ENCODE measurements around the gene UST.
"Not testable (repeated sequence)": the region's sequence is repeated elsewhere in the genome, so short reads cannot be mapped to it uniquely, and the experiment has no call there.

UST gene

DNA sequence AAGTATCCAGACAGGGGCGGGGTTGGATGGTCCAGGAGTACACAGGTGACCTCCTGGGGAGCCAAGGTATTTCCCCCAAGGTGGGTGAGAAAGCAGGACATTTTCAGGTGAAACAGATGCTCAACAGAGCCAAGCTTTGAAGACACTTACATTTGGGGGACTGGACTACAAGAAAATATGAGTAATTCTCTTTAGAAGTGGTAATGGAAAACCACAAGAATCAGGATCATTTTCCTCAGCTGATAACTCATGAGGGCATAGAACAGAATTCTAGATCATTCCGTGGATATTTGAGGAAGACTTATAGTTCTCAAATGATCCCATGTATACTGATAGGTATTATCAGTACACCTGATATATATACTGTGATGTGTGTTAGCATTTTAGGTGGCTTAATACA lies 89.9 kb downstream of the UST start:
- no peak for DNase-seq (ENCODE audit: low read depth)

DNA sequence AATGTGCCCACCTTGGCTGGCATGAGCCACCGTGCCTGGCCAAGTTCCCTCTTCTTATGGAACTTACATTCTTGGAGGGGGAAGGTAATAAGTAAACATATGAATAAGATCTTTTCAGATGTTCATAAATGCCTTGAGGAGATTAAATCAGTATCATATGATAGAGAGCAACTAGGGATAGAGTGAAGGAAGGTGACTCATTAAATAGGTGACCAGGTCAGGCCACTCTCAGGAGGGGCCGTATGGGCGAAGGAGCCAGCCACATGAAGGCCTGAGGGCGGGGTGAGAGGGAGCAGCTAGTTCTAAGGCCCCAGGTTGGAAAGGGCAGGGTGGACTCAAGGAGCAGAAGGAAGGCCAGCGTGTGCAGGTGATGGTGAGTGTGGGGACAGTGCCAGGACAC lies 91.1 kb downstream of the UST start:
- no peak for DNase-seq (ENCODE audit: low read depth)

GRCh38 chr6:148839044-148839443 lies 92.2 kb downstream of the UST start:
- no peak for DNase-seq (ENCODE audit: low read depth)

- no peak for DNase-seq (ENCODE audit: low read depth)
Measured at GRCh38 chr6:148840256-148840655, 93.4 kb downstream of the UST start.

DNA sequence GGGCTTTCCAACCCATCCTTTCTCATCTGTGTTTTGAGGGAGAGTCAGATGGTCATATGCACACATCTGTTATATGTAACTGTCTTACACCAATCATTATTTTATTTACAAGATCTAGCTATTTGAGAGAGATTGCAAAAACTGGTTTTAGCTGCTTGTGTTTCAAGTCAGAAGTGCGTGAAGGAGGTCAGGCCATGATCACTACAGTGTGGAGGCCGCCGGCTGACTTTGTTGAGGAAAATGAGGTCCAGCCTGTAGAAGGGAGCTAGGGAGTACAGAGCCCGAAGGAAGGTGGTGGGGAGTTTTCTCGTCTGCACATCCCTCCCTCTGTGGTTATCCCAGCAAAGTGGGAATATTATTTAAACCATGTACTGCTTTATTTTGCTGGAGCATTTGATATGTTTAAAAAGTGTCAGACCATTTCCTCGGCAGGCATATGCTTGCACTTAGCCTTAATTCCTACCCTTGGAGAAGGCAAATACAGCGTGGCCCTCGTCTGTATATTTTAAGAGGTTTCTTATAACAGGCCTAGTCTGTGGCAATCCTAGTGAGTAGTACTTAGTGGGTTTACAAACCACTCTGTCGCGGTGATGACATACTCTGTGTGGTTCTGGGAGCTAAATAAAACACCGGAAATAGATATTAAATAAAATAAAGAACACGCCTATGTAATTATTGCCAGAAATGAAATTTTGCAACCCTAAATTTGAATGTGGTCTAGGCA lies 95.6 kb downstream of the UST start:
- DNase-seq (ENCODE audit: low read depth): no peak

DNA sequence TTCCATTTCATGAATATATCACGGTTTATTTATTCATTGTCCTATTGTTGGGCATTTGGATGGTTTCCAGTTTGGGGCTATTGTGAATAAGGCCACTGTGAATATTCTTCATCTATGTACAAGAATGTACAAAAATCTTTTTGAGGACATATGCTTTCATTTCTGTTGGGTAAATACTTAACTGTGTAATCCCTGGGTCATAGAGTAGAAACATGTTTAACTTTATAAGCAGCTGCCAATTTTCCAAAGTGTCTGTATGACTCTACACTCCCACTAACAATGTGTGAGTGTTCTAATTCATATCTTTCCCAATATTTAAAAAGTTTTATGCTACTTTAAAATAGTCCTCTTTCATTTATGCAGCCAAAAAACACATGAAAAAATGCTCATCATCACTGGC lies 98.6 kb downstream of the UST start:
- no peak for DNase-seq (ENCODE audit: low read depth)

- DNase-seq (ENCODE audit: low read depth): no peak
Measured at GRCh38 chr6:148846778-148847761, 100.2 kb downstream of the UST start.

DNA sequence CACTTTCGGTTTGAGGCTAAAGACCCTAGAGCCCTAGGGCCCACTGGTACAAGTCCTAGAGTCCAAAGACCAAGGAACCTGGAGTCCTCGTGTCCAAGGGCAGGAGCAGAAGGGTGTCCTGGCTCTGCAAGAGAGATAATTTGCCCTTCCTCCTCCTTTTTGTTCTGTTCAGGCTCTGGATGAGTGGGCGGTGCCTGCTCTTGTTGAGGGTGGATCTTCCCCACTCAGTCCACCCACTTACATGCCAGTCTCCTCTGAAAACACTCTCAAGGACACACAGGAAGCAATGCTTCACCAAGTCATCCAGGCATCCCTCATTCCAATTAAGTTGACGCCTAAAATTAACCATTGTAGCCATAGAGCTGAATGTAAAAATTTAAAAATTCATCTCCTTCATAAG lies 102.1 kb downstream of the UST start:
- no peak for DNase-seq (ENCODE audit: low read depth)

DNA sequence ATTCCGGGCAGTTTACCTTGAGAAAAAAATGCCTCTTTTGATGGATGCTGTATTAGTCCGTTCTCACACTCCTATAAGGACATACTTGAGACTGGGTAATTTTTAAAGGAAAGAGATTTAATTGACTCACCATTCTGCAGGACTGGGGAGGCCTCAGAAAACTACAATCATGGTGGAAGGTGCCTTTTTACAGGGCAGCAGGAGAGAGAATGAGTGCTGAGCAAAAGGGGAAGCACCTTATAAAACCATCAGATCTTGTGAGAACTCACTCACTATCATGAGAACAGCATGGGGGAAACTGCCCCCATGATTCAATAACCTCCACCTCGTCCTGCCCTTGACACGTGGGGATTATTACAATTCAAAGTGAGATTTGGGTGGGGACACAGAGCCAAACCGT lies 102.6 kb downstream of the UST start:
- not testable (repeated sequence) for DNase-seq (ENCODE audit: low read depth)

DNA sequence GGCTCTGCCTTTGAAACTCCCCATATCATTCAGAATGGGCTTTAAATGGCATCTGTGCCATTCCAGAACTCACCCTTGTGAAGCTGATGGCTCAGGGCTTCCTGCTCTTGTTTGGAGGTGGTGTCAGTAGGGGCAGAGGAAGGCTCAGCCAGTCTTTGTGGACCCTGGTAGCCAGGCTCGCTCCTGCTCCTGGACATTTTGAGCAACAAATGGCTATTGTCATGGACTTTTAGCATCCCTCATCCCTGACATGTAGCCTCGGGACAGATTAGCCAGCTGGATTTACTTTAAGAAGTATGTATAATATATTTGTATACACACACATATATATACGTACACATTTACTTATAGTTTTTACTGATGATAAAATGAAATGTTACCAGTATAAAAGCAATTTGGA lies 104.1 kb downstream of the UST start:
- no peak for DNase-seq (ENCODE audit: low read depth)

DNA sequence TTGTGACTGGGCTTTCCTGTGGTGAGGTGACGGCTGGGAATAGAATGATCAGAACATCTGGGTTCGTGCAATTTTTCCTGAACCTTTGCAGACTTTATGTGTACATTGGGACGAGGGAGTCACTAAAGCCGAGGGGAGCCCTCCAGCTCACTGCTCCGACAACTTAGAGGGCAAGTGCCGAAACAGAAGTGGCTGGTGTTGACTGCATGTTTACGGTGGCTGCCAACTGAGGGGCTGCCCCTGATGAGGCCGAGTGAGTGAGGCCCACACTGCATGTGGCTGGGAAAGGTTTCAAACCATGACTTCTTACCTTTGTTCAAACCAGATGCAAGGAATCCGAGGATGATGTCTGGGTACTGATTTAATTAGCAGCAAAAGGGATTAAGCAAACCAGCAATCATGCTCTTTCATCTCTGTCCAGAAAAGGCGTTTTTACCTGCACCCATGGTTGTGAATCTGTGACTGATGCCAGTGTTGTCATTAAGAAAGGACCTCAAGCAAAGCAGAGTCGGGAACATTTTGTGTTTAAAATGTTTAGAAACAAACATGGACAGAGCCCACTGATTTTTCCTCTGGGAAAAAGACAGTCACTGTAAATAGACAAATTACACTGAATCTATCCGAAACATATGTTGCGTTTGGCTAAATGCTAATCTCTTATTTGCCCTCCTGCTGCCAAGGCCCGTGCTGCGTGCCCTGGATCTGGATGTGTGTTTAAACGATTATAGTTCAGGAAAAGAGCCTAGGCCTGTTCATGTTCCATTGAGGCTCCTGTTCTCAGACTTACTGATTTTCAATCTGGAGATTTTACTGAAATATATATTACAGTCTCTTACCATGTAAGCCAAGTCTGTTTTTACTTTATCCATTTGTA lies 105.1 kb downstream of the UST start:
- no peak for DNase-seq (ENCODE audit: low read depth)

DNA sequence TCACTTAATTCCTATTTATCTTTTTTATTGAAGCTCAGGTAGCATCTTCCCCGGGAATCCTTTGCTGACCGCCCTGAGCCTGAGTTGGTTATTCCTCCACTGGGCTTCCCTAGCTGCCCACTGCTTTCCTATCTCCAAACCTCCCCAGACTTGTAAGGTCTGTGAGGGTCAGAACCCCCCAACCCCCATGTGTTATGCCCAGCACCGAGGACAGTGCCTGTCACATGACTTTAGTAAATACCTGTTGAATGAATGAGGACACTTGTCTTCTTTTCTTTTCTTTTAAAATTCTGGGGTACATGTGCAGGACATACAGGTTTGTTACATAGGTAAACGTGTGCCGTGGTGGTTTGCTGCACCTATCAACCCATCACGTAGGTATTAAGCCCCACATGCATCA lies 105.9 kb downstream of the UST start:
- DNase-seq (ENCODE audit: low read depth): no peak

DNA sequence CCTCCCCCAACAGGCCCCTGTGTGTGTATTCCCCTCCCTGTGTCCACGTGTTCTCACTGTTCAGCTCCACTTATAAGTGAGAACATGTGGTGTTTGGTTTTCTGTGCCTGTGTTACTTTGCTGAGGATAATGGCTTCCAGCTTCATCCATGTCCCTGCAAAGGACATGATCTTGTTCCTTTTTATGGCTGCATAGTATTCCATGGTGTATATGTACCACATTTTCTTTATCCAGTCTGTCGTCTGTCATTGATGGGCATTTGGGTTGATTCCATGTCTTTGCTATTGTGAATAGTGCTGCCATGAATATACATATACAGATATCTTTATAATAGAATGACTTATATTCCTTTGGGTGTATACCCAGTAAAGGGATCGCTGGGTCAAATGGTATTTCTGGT lies 106.3 kb downstream of the UST start:
- DNase-seq (ENCODE audit: low read depth): not testable (repeated sequence)

- DNase-seq (ENCODE audit: low read depth): no peak
Measured at GRCh38 chr6:148854096-148854495, 107.3 kb downstream of the UST start.

GRCh38 chr6:148854992-148855391 lies 108.2 kb downstream of the UST start:
- DNase-seq (ENCODE audit: low read depth): no peak

DNA sequence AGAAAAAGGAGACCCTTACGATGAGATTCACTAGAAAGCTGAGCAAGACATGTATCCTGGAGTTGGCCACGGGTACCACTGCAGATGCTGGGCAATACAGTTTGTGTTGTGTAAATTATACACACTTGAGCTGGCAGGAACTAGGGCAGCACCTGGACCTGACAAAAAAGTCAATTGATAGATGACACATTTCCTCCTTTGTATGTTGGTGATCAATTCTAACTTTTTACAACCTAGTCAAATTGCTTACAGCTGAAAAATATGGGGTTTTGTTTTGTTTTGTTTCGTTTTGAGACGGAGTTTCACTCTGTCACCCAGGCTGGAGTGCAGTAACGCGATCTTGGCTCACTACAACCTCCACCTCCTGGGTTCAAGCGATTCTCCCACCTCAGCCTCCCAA lies 108.9 kb downstream of the UST start:
- DNase-seq (ENCODE audit: low read depth): no peak

DNA sequence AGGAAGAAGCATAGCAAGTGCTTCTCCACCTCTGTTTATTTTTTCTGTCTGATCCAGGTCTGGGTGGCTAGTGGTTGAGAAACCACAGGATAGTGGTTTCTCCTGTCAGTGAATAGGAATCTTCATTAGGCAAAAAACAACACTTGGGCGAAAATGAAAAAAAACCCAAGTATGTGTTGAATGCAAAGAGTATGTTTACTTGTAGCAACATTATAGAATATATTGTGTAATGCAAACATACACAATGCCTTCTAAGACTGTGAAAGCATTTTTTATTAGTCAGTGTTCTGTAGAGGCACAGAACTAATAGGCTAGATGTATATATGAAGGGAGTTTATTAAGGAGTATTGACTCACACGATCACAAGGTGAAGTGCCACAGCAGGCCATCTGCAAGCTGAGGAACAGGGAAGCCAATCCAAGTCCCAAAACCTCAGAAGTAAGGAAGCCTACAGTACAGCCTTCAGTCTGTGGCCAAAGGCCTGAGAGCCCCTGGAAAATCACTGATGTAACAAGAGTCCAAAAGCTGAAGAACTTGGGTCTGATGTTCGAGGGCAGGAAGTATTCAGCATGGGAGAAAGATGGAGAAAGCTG lies 111.1 kb downstream of the UST start:
- no peak for DNase-seq (ENCODE audit: low read depth)

- not testable (repeated sequence) for DNase-seq (ENCODE audit: low read depth)
Measured at GRCh38 chr6:148864132-148864531, 117.3 kb downstream of the UST start.

- DNase-seq (ENCODE audit: low read depth): no peak
Measured at GRCh38 chr6:148864941-148865340, 118.1 kb downstream of the UST start.

- DNase-seq (ENCODE audit: low read depth): no peak
Measured at GRCh38 chr6:148866657-148867268, 119.9 kb downstream of the UST start.

DNA sequence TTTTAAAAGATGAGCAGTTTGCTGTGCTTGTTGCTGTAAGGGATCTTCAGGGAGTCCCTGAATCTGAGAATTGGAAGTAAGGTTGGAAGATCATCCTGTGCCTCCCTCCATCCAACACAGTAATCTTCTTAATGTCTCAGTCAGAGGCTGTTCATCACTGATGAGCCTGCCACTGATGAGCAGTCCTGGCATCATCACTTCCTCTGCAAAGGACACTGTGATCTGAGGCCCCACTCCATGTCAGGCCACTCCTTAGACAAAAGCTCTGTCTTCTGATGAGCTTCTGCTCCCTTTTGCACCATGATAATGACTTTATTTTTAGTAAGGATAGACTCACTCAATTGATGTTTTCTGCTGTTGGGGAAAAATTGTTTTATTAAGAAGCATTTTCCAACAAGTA lies 121.0 kb downstream of the UST start:
- DNase-seq (ENCODE audit: low read depth): no peak

Data from stimulated activated CD8-positive, alpha-beta memory T cell treated with anti-CD3 and anti-CD28 coated beads, Interleukin-15, amount 100 ng/mL, for 24 hours (primary cell).